Measurements from ENCODE around the gene TRAIP.
"Not testable (repeated sequence)": the region's sequence is repeated elsewhere in the genome, so short reads cannot be mapped to it uniquely, and the experiment has no call there.

TRAIP gene

DNA sequence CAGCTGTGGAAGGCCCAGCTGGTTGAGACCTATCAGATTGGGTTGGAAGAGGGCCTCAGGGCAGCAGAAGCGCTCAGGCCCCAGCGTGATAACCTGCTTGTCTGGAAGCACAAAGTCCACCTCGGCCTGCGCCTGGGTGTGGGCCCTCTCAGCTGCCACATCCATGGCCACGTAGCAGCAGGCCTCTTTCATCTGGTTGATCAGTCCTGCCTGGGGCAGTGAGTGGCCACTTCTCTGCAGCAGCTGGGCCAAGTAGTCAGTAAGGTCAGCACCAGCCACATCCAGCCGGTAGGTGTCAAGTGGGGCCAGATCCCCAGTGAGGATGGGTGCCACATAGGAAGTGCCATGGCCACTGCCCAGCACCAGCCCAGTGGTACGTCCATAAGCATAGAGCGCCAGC is 17.3 kb upstream of the TRAIP start:
- DNase-seq: no peak

DNA sequence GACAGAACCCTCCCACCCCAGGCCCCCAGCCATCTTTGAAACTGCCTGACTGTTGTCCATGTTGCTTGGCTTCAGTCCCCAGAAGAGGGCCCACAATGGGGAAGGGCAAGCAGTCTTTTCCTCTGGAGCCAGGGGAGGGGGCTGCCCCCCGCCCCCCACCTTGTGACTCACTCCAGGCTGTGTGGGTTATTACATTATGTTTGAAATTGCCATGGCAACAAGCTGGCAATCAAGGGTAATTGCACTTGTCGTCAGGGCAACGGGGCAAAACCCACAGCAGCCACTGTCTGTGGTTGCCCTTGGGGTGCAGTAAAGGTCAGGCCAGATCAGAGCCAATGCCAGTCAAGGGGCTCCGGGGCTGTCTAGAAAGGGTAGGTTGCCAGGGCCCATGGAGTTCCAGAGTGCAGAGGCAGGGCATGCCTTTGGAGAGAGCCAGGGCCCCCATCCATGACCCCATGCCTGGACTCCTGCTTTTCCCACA is 16.5 kb upstream of the TRAIP start:
- no peak for DNase-seq

DNA sequence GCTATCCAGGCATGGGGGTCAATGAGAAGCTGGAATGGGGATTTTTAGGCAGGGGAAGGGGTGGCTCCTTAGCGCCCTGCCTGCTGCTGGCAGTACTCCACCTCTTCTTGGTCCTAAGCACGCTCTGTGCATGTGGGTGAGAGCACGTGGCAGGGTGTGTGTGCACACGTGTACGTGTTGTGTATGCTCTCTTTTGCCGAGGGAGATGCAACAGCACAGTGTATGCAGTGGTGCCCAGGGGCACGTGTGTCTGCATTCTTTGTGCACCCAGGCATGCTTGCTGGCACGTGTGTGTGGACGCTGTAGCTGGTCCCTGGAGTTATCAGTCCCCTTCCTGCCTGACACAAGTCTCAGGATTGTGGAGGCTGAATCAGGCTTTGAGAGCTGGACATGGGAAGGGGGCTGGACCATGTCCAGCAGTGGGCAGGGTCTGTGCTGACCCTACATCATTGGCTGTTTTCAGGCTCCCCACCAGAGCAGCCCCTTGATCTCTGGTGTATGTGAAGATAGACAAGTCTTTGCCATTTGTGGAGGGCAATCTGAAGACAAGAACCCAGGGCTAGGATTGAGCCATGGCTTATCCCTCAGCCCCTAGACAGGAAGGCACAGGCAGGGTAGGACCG is 15.3 kb upstream of the TRAIP start:
- DNase-seq: no peak

DNA sequence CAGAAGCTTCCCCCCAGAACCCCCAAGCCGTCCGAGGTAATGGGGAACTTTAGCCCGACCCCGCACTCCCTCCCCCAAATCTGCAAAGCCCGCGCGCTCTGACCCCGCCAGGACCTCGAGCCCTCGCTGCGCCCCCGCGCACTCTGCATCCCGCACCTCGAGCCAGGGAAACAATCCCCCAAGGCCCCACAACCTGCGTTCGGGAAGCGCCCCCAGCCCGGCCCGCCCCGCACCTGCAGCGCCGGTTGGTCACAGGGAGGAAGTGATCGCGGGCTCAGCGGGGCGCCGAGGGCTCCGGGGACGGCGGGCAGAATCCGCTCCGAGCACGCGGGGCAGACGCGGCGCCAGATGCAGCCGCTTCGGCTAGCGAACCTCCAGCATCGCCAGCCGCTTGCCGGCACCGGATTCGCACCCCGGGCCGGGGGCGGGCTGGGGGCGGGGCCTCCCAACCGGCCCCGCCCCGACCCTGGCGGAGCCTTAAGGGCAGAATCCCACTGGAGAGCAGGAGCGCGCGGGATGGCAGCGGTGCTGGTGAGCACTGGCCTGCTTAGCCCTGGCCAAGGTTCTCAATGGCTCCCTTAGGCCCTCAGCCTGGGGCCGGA is 13.3 kb upstream of the TRAIP start, which contains the start of gene CAMKV:
CAMKV (minus strand) TSS at position 382 of the 602 bp plus-strand sequence. CDS start 7,518 bp downstream, outside the sequence.
- no peak for DNase-seq

DNA sequence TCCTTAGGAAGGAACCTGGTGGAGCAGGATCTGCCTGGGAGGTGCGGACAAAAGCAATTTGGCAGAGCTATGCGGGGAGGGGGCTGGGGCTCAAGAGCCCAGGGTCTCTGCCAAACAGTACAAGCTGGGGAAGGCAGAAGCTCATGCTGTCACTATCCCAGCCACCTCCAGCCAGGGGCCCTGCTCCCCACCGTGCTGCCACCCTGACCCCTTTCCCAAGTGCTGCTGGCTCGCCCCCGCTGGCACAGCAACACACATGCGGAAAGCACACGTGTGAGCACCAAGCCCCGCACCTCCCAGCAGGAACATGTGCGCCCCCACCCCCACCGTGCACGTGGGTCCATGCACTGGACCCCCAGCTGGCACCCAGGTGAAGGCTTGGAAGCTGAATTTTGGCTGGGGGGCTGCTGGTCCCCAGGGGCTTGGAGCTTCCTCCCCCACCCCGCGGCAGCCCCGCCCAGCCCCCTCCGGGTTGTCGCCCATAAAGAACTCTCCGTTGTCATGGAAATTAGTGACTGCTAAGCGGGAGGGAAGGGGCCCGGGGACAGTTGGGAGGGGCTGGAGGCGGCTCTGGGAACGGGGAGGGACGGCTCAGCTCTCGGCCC is 12.6 kb upstream of the TRAIP start:
- DNase-seq: no peak

DNA sequence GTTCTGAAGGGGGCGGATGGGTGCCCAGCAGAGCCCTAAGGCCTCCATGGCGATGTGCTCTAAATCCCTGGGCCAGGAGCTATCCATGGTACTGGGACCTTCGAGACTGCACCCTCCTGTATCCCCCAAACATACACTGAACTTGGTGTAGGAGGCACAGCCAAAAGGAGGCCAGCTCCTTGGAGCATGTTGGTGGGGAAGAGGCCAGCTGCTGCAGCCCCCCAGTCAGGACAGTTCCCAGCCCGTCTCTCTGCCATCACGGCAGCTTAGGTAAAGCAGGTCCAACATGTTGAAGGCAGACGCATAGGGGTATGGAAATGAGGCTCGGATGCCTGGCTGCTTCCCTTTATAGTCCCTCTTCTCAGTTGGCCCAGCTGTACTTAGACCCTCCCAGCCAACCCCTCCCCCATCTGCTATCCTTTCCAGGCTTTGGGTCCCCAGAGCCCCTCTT is 11.5 kb upstream of the TRAIP start:
- no peak for DNase-seq

DNA sequence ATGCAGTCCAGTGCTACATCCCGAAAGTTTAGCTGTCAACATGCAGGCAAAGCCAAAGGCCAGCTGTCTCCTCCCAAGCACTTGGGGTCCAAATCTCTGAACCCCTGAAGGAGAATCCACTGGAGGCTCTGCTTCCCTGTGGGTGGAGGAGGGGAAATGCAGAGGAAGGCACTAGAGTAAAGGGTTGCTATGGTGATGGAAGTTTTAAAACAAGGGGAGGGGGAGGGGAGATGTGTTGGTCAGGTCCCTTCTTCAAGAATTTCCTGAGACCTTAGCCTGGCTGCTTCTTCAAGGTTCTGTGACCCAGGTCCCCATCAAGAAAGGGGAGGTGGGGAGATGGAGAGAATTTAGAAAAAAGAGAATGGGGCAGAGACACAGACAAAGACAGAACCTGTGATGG is 11.0 kb upstream of the TRAIP start:
- no peak for DNase-seq

DNA sequence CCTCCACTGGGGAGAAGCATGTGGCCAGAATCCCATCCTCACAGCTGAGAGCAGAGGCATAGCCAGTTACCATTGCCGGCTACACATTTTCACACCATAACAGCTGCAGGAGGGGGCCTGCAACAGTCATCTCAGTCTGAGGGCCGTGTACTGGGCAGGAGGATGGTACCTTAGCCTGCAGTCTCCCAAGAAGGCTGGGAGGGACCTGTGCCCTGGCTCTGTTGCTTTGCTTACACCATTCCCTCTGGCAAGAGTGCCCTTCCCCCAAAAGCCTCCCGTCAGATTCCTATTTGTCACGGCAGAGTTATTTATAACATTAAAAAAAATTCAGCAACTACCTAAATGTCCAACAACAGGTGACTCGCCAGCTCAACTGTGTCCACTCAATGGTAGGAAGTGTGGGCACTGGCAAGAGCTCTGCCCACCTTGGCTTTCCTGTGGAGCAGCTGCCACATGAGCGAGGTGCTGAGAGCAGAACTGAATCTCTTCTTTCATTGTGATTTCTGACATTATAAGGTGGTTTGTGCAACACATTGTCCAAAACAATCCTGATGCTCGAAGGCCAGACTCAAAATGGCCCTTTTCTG is 8.9 kb upstream of the TRAIP start:
- no peak for DNase-seq

DNA sequence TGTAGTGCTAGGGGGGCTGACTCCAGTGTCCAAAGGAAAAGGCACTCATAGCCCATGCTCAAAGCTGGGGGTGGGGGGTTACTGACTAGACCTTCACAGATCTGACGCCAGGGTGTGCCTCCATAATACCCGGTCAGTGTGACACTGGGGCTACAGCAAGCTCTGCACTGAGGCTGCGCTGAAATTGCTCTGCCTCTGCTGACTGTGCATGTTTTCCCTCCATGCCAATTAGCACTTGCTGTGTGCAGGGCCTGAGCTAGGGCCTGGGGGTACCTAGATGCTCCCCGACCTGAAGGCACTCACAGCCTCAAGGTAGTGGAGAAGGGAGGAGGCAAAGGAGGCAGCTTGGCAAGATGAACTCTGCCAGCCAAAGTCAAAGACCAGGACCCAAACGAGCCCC is 8.1 kb upstream of the TRAIP start:
- DNase-seq: no peak

DNA sequence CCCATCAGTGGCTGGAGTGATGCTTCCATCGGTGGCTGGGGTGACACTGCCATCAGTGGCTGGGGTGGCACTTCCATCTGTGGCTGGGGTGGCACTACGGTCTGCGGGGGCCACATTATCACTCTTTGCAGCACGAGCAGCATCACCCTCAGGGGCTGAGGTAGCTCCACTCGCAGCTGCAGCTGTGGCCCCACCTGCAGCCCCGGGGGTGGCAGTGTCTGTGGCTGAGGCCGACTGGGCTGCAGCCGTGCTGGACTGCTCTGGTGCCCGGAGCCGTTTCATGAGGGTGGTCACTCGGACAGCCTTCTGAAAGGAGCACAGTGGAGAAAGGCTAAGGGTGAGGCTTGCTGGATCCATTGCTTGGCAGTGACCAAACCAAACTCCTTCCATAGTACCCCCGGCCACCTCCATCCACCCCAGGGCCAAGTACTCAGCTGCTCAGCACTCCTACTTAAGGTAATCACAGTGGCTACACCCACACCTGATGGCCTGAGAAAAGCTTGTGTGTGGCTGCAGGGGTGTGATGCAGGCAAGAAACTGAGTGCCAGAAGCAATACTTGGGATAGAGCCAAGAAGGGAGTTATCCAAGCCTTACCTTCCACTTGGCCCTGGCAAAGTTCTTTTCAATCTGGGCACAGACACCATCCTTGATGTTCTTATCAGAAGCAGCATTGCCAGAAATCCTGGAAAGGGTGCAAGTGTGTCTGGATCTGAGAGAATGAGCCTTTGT is 3.4 kb upstream of the TRAIP start:
- no peak for DNase-seq

DNA sequence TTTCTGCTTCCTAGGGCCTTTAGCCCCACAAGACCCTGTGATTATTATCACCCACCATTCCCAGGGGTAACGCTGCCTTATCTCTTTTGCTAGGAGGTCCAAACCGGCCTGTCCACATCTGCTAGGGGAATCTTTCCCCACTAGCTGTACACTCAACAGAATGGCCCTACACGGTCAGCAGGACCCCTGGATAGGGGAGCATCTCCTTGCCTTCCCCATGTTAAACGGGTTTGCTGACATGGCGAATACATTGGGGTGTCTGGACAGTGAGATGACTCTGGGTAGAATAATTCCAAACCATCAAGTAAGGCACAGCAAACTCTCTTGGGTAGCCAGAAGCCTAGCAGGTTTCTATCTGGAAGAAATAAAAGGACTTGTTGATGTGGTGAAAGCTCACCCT is 702 bp downstream of the TRAIP start:
- DNase-seq: no peak

DNA sequence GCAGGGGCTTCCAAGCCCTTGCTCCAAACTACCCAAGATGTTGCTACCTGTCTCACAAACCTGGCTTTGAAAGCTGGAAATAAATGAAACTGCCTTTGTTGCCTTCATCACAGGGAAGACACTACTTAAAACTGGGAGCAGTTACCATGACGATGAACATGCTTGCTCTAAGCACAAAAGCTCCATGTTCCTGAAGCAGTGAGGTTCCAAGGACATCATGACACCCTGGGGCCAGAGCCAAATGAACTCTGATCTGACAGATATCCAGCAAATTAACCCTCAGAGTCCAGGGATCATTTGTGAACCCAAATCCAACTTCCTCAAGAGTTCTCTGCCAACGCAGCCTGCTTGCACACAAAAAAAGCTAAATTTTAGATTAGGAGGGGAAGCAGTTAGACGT is 10.7 kb downstream of the TRAIP start:
- DNase-seq: no peak

DNA sequence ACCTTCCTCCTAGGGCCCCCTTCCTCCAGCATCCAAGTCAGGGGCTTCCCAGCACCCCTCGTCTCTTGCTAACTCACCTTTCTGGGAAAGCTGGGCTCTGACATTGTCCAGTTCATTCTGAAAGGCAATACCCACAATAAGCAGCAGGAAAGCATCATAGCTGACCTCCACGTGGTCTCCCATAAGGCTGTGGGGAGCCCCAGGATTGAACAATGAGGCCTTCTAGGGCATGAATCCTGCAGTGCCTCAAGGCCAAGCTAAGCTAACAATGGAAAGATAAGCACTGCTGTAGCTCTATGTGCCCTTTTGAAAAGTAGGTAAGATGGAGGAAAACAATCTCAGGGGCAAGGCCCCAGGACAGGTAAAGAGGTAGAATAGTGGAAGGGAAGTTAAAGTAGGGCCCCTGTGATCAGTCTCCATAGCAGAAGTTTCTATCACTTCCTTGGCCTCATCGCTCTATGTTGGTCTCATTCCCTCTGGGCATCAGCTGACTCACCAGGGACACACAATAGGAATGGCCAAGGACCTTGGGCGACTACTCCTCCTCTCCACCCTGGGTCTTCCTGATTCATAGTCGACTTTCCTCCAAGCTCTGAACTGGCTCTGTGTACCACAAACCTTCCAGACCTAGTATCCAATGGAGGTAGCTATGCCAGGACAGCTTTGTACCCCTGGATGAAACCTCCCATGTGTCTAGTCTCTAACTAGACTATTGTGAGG is 11.7 kb downstream of the TRAIP start:
- no peak for DNase-seq

DNA sequence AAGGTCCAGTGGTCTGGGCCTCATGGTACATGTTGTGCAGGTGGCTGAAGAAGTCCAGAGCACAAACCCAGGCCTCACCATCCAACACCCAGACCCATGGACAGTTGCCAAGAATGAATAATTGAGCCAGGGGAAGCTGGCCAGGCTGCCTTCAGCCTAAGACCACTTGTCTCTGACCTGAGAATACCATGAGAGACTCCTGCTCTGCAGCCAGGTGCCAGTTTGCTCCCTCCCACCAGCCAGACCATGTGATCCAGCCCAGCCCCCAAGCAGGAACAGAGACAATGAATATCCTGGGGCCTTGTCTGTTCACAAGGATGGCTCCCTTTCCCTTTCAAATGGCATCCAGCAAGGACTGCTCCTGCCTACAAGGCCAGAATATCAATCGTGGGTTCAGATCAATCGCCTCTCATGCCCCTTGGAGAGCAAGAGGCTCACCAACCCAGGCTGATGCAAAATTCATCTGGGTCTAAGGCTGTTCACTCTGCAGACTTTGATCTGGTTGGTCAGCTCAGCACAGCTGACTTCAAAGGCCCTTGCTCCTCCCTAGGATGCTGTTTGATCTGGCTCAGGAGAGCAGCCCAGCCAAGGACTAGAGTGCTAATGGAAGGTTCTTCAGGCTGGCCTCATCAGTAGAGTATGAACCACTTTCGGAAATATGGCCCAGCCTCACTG is 13.4 kb downstream of the TRAIP start:
- no peak for DNase-seq

DNA sequence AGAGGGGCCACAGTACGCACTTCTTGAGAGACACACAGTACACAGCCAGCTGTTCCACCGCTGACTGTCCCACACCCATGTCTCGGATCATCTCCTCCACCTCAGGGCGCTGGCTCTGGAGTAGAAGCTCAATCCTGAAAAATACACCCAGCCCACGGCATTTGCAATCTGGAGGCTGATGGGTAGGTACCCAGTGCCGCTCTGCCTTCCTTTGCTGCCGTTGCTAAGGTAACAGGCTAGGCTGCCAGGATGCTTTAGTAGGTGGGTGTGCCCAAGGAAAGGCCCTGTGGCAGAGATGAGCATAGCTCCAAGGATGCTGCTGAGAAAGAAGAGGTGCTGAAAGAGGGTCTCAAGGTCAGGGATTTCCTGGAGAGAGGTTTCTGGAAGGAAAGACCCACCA is 14.6 kb downstream of the TRAIP start:
- DNase-seq: no peak

DNA sequence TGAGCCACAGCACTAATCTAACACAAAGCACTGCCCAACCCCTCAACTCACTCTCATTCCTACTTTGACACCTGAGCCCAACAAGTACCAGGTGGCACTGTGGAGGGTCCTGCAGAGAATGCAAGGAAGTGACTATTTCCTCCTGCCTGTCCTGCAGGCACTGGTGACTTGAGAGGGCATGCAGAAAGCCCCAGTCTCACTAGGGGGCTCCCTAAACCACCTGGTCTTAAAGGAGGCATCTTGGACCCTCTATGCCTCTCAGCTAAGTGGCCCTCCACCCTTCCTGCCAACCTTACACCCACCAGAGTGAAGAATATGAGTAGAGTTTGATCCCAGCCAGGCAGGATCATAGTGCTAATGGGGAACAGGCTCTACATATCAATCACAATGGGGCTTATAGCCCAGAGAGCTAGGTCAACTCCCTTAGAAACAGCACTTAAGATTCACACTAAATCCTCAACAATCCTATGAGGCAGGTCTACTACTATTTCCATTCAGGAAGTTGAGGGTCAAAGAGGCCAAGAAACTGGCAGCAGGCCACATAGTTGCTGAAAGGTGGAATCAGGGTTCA is 15.2 kb downstream of the TRAIP start:
- DNase-seq: no peak

DNA sequence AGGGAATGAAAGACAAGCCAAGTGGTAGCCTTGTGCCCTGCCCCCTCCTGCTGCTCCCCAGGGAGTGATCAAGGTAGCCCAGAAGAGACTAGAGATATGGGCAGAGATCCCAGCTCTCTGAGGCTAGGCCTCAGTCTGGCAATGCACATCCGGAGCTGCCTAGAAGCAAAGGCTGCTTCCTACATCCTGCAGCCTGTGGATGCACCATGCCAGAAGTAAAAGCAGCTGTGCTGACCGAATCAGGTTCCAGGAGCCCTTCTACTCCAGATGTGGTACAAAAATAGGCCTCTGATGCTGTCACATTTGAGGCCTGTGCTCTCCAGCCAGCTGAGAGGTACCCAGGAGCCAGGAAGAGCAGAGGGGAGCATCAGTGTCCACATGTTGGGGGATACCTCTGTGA is 16.0 kb downstream of the TRAIP start:
- DNase-seq: no peak

DNA sequence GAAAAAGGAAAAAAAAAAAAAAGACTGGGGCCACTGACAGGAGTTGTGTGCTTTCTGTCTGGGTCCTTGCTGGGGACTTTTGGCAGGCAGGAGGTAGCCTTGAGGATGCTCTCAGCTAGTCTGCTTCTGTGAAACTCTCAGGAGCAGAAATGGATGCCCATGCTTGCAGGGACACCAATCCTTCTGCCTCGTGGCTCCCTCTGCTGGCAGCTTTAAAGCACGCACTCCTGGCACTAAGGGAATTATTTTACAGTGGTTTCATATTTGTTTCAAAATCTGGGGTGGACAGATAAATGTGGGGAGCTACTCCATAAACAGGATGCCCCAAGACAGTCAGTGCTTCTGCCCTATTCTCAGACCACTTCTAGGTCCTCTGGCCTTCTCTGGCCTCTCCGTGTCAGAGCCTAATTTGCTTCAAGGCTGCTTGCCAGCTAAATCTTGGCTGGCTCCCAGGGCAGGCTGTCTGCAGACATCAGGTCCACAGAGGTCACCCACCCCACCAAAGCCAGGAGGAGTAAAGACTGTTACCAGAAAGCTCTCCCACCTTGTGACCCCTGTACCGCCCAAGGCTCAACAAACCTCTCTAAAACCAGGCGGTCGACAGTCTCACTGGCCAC is 17.1 kb downstream of the TRAIP start:
- peak; percentile 79 for DNase-seq

DNA sequence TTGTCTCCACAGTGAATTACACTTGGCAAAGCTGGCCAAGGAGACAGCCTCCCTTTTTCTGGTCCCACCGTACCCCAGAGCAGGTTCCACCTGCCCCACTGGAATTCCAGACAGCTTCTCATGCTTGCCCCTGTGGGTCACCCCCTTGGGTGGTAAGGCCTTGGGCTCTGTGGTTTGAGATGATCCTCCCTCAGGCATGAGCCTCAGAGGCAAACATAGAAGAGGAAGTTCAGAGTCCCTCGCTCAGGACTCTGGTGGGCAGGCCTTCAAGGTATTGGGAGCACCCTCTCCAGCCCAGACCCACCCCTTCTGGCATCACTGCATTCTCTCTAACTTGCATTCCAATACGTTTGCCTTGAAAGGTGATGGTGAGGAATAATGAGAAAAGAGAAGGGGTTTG is 25.0 kb downstream of the TRAIP start:
- no peak for DNase-seq

DNA sequence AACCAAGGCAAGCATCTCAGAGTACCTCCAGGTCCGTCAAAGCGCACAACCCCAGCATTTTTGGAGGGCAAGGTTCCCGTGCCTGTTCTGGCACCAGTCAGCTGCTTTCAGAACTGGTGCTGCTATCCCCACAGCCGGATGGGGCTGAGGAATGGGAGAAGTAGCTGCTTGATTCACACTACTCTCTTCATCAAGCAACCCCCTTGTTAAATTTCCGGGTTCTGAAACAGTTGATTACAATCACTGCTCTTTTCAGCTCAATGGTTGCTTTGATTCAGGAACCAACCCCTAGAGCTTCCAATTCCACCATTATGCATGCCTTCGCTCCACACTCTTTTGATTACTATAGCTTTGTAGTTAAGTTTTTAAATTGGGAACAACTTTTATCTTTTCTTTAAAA is 30.3 kb downstream of the TRAIP start:
- DNase-seq: no peak

DNA sequence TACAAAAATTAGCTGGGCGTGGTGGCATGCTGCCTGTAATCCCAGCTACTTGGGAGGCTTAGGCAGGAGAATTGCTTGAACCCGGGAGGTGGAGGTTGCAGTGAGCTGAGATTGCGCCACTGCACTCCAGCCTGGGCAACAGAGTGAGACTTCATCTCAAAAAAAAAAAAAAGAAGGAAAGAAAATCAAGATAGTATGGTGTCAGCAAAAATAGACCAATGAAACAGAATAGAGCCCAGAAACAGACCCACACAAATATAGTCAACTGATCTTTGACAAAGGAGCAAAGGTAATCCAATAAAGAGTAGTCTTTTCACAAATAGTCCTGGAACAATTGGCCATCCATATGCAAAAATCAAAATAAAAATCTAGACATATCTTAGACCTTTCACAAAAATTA is 33.2 kb downstream of the TRAIP start:
- DNase-seq: not testable (repeated sequence)

Data from inflammatory macrophage treated with lipopolysaccharide for 4 hours (primary cell).